RCC 7860 (cell line): Measurements from ENCODE around the gene ADGRD2.

ENCODE experiments used
- DNase-seq: peaks from one replicate; pipeline ENCODE4 v3.0.0-alpha.2; 2015; ENCODE audit warnings: low spot score
- FAIRE-seq: peaks from 2 replicates; lab custom pipeline; 2012; peaks lifted over from hg19 to GRCh38; lab: Jason Lieb, UNC

Gene ADGRD2

GRCh38 chr9:124429530-124429867, 20.8 kb upstream of the ADGRD2 start:
- FAIRE-seq (no peak), DNase-seq (no peak)

- DNase-seq: no peak
- FAIRE-seq: no peak
Observed at GRCh38 chr9:124436320-124436719, 13.9 kb upstream of the ADGRD2 start.

- no peak for FAIRE-seq
- DNase-seq: no peak
Observed at GRCh38 chr9:124437086-124437485, 13.2 kb upstream of the ADGRD2 start.

- FAIRE-seq: no peak
Observed at GRCh38 chr9:124438091-124438490, 12.2 kb upstream of the ADGRD2 start.

GRCh38 chr9:124439086-124439485, 11.2 kb upstream of the ADGRD2 start:
- FAIRE-seq: no peak
- DNase-seq: no peak

More at GRCh38 chr9:124438091-124438490, 12.2 kb upstream of the ADGRD2 start:
- DNase-seq: no peak

GRCh38 chr9:124439686-124440243, 10.5 kb upstream of the ADGRD2 start:
- no peak for DNase-seq
- FAIRE-seq: no peak

GRCh38 chr9:124440786-124441185, 9.5 kb upstream of the ADGRD2 start:
- DNase-seq: no peak
- no peak for FAIRE-seq

GRCh38 chr9:124441291-124441690, 9.0 kb upstream of the ADGRD2 start:
- FAIRE-seq (no peak), DNase-seq (no peak)

- DNase-seq: no peak
- no peak for FAIRE-seq
Observed at GRCh38 chr9:124442379-124442778, 7.9 kb upstream of the ADGRD2 start.

GRCh38 chr9:124442826-124443225, 7.4 kb upstream of the ADGRD2 start:
- FAIRE-seq: no peak
- DNase-seq: no peak

- no peak for DNase-seq
- FAIRE-seq: no peak
Observed at GRCh38 chr9:124443625-124444024, 6.6 kb upstream of the ADGRD2 start.

- DNase-seq (no peak), FAIRE-seq (no peak)
Observed at GRCh38 chr9:124444166-124444565, 6.1 kb upstream of the ADGRD2 start.

- FAIRE-seq: no peak
Observed at GRCh38 chr9:124447297-124447661, 3.0 kb upstream of the ADGRD2 start.

GRCh38 chr9:124448019-124448418, 2.2 kb upstream of the ADGRD2 start:
- DNase-seq: no peak
- FAIRE-seq: no peak

More at GRCh38 chr9:124447297-124447661, 3.0 kb upstream of the ADGRD2 start:
- DNase-seq: no peak

GRCh38 chr9:124449381-124450151, 685 bp upstream of the ADGRD2 start:
- no peak for DNase-seq
- FAIRE-seq: no peak

- no peak for FAIRE-seq
- no peak for DNase-seq
Observed at GRCh38 chr9:124450931-124451661, 845 bp downstream of the ADGRD2 start.

- DNase-seq: no peak
- no peak for FAIRE-seq
Observed at GRCh38 chr9:124452326-124452725, 2.1 kb downstream of the ADGRD2 start.

GRCh38 chr9:124452841-124453585, 2.8 kb downstream of the ADGRD2 start:
- DNase-seq: no peak
- FAIRE-seq: no peak

GRCh38 chr9:124453586-124454191, 3.4 kb downstream of the ADGRD2 start:
- DNase-seq: no peak
- FAIRE-seq: no peak

- FAIRE-seq: no peak
- DNase-seq: no peak
Observed at GRCh38 chr9:124454296-124454695, 4.0 kb downstream of the ADGRD2 start.
